Mucosa of stomach (tissue), 1 donor: ENCODE data around the gene LDLRAP1.
"Not testable (repeated sequence)": the region's sequence is repeated elsewhere in the genome, so short reads cannot be mapped to it uniquely, and the experiment has no call there.

ENCODE experiments used
- H3K27me3 ChIP-seq: one replicate; pipeline ENCODE4 v1.7.0; 2013; ENCODE audit warnings: mild to moderate bottlenecking, low read length; ENCODE audit not compliant: control insufficient read depth, insufficient read depth
- H3K36me3 ChIP-seq: one replicate; pipeline ENCODE4 v1.7.0; 2013; ENCODE audit warnings: low read length; ENCODE audit not compliant: control insufficient read depth, insufficient read depth
- H3K4me1 ChIP-seq: one replicate; pipeline ENCODE4 v1.7.0; 2013; ENCODE audit warnings: mild to moderate bottlenecking, low read length; ENCODE audit not compliant: control insufficient read depth, insufficient read depth
- H3K4me3 ChIP-seq: one replicate; pipeline ENCODE4 v1.7.0; 2013; ENCODE audit warnings: low read length
- H3K9ac ChIP-seq: one replicate; pipeline ENCODE4 v1.7.0; 2013; ENCODE audit warnings: mild to moderate bottlenecking, low read length, moderate library complexity
- H3K9me3 ChIP-seq: one replicate; pipeline ENCODE4 v1.7.0; 2013; ENCODE audit warnings: mild to moderate bottlenecking, low read length, moderate library complexity; ENCODE audit not compliant: control insufficient read depth
- donor health status: Pancreatic carcinoma.

Gene LDLRAP1

DNA sequence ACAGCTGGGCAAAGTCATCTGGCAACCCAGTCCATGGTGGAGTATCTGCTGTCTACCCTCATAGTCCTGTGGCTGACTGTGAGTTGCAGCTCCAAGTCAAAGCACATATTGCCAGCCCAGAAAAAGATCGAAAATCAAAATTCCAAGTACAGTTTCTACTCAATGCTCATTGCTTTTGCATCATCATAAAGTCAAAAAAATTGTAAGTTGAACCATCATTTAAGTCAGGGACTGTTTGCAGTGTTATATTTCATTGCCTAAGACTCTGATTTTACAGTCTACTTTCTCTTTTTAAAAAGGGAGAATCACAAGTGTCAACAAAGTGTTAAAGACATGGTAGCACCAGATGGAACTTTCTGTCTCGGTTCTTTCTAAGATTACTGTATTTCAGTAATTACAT lies 50.5 kb downstream of the LDLRAP1 start:
- H3K9me3 ChIP-seq, result no peaks in the 10 kb centered on the region
- H3K4me1 ChIP-seq, result peaks cover 8% of the 10 kb centered on the region
- no peaks in the 10 kb centered on the region for H3K27me3 ChIP-seq
- H3K4me3 ChIP-seq, result no peak overlapping the region
- H3K9ac ChIP-seq, result no peak overlapping the region
- no peaks in the 10 kb centered on the region for H3K36me3 ChIP-seq

DNA sequence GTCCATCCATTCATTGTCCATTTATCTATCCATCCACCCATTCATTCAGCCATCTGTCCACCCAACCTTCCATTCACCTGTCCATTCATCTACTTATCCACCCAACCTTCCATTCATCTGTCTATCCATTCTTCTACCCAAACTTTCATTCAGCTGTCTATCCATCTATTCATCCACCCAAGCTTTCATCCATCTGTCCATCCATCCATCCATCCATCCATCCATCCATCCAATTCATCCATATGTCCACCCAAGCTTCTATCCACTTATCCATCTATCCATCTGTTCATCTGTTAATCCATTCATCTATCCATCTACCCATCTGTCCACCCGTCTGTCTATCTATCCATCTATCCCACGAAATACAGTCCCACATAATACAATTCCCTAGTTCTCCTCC lies 51.6 kb downstream of the LDLRAP1 start:
- no peaks in the 10 kb centered on the region for H3K36me3 ChIP-seq
- H3K4me3 ChIP-seq, result no peak overlapping the region
- no peaks in the 10 kb centered on the region for H3K27me3 ChIP-seq
- peaks cover 8% of the 10 kb centered on the region for H3K4me1 ChIP-seq
- no peak overlapping the region for H3K9ac ChIP-seq
- no peaks in the 10 kb centered on the region for H3K9me3 ChIP-seq

- not testable (repeated sequence) for H3K9ac ChIP-seq, H3K9me3 ChIP-seq, H3K36me3 ChIP-seq, H3K4me1 ChIP-seq, H3K4me3 ChIP-seq, H3K27me3 ChIP-seq
These were observed 53.2 kb downstream of the LDLRAP1 start for GRCh38 chr1:25596641-25597040.

- Histone ChIP-seq H3K36me3 (no peaks in the 10 kb centered on the region), H3K9ac (no peak overlapping the region), H3K9me3 (no peaks in the 10 kb centered on the region), H3K27me3 (no peaks in the 10 kb centered on the region), H3K4me3 (no peak overlapping the region), H3K4me1 (peaks cover 9% of the 10 kb centered on the region)
These were observed 55.5 kb downstream of the LDLRAP1 start for GRCh38 chr1:25598879-25599278.

- Histone ChIP-seq H3K4me3 (no peak overlapping the region), H3K4me1 (peaks cover 9% of the 10 kb centered on the region), H3K27me3 (no peaks in the 10 kb centered on the region), H3K36me3 (no peaks in the 10 kb centered on the region), H3K9me3 (no peaks in the 10 kb centered on the region), H3K9ac (no peak overlapping the region)
These were observed 56.7 kb downstream of the LDLRAP1 start for GRCh38 chr1:25599969-25600610.

DNA sequence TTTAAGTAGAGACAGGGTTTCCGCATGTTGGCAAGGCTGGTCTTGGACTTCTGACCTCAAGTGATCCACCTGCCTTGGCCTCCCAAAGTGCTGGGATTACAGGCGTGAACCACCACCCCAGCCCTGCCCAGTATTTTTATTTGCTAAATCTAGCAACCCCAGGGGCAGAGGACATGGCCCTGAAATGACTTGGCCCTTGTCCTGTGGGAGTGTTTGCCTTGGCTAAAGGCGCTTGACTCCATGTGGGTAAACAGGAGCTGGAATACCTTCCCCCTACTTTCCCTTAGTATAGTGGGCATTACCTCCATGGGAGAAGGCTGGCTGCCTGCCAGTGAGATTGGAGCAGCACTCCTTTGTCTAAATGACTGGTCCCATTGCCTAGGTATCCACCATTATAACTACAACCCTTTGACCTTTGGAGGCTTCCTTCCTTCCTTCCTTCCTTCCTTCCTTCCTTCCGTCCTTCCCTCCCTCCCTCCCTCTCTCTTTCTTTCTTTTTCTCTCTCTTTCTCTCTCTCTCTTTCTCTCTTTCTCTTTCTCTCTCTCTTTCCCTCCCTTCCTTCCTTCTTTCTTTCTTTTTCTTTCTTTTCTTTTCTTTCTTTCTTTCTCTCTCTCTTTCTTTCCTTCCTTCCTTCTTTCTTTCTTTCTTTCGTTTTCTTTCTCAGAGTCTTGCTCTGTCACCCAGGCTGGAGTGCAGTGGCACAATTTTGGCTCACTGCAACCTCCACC lies 57.7 kb downstream of the LDLRAP1 start:
- not testable (repeated sequence) for H3K36me3 ChIP-seq, H3K9ac ChIP-seq, H3K4me1 ChIP-seq, H3K9me3 ChIP-seq, H3K27me3 ChIP-seq, H3K4me3 ChIP-seq

- not testable (repeated sequence) for H3K4me1 ChIP-seq, H3K9me3 ChIP-seq, H3K4me3 ChIP-seq, H3K9ac ChIP-seq, H3K27me3 ChIP-seq, H3K36me3 ChIP-seq
These were observed 60.6 kb downstream of the LDLRAP1 start for GRCh38 chr1:25603779-25604538.

DNA sequence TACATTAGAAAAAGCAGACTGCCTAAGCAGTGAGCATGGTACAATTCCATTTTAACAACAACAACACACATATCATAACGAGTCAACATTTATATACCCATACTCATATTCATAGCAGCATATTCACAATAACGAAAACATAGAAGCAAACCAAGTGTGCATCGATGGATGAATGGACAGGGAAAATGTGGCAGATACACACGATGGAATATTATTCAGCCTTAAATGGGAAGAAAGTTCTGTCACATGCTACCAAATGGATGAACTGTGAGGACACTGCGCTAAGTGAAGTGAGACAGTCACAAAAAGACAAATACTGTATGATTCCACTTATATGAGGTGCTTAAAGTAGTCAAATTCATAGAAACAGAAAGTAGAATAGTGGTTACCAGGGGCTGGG lies 63.7 kb downstream of the LDLRAP1 start:
- Histone ChIP-seq H3K4me1 (no peaks in the 10 kb centered on the region), H3K9me3 (no peaks in the 10 kb centered on the region), H3K36me3 (no peaks in the 10 kb centered on the region), H3K27me3 (peaks cover 12% of the 10 kb centered on the region), H3K9ac (no peak overlapping the region), H3K4me3 (no peak overlapping the region)

- no peak overlapping the region for H3K4me3 ChIP-seq
- no peak overlapping the region for H3K9ac ChIP-seq
- peaks cover 18% of the 10 kb centered on the region for H3K27me3 ChIP-seq
- no peaks in the 10 kb centered on the region for H3K9me3 ChIP-seq
- no peaks in the 10 kb centered on the region for H3K36me3 ChIP-seq
- H3K4me1 ChIP-seq, result no peaks in the 10 kb centered on the region
These were observed 65.2 kb downstream of the LDLRAP1 start for GRCh38 chr1:25608488-25609178.

DNA sequence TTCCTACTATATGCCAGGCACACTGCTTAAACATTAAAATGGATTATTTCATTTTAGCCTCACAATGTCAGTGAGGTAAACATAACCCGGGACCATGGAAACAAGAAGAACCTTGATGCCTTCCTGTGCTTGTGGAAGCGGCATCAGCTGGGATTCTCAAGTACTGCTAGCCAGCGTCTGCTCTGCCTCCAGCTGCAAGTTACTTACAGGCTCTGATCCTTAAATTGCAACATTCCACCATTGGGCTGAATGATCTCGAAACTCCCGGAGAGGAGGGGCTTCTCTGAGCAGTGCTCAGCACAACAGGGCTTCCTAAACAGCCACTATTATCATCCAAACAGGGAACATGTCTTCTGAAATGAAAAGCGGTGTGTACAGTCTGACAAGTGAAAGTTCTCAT lies 66.5 kb downstream of the LDLRAP1 start:
- Histone ChIP-seq H3K4me3 (no peak overlapping the region), H3K4me1 (no peaks in the 10 kb centered on the region), H3K9ac (no peak overlapping the region), H3K9me3 (no peaks in the 10 kb centered on the region), H3K27me3 (peaks cover 18% of the 10 kb centered on the region), H3K36me3 (no peaks in the 10 kb centered on the region)

- no peaks in the 10 kb centered on the region for H3K9me3 ChIP-seq
- H3K27me3 ChIP-seq, result peaks cover 18% of the 10 kb centered on the region
- no peaks in the 10 kb centered on the region for H3K36me3 ChIP-seq
- H3K4me3 ChIP-seq, result no peak overlapping the region
- H3K9ac ChIP-seq, result no peak overlapping the region
- no peaks in the 10 kb centered on the region for H3K4me1 ChIP-seq
These were observed 67.6 kb downstream of the LDLRAP1 start for GRCh38 chr1:25610822-25611630.
